OCI-LY7 (cell line): ENCODE measurements around the gene FBXW8. TPM values are rescaled to one million over a fixed set of nuclear protein-coding genes. Genes with fewer than 3 reads are reported as not detected.

ENCODE experiments used
- BruUV-seq: library from RNA; stranded (reverse); fragments of 400-500 nt; replicated peaks from 2 replicates; lab custom pipeline; 2021; lab: Mats Ljungman, UMichigan
- CTCF ChIA-PET: fragments of 300-600 bp; sonication (Branson Sonifier 250); formaldehyde crosslinking; loops from one replicate; lab custom pipeline; 2022; ENCODE audit warnings: antibody characterized with exemption; ENCODE audit not compliant: unreplicated experiment; lab: Charles Lee
- POLR2A ChIA-PET: fragments of 300-600 bp; sonication (Branson Sonifier 250); formaldehyde crosslinking; loops from one replicate; lab custom pipeline; 2022; ENCODE audit warnings: antibody characterized with exemption; lab: Charles Lee
- DNase-seq: peaks from one replicate; pipeline ENCODE4 v3.0.0-alpha.2; 2015; ENCODE audit warnings: low spot score
- H2AFZ ChIP-seq: fragments of 200-600 bp; sonication (generic), shearing (Covaris generic); 2 replicates; pipeline ENCODE4 v1.6.1; 2014; ENCODE audit warnings: mild to moderate bottlenecking, antibody characterized with exemption, low read length, moderate library complexity
- H3K27ac ChIP-seq: fragments of 200-600 bp; sonication (generic); 2 replicates; pipeline ENCODE4 v1.5.1; 2014; ENCODE audit warnings: mixed run types, low read depth, mild to moderate bottlenecking, moderate library complexity, low read length, inconsistent platforms; ENCODE audit not compliant: poor library complexity, severe bottlenecking
- H3K36me3 ChIP-seq: fragments of 200-600 bp; sonication (generic); 2 replicates; pipeline ENCODE4 v1.6.1; 2014; ENCODE audit warnings: mild to moderate bottlenecking, antibody characterized with exemption, low read length, moderate library complexity, mixed read lengths; ENCODE audit not compliant: insufficient read depth
- H3K4me1 ChIP-seq: fragments of 200-600 bp; sonication (generic); 2 replicates; pipeline ENCODE4 v1.5.1; 2014; ENCODE audit warnings: mild to moderate bottlenecking, low read length; ENCODE audit not compliant: insufficient read depth, poor library complexity, severe bottlenecking
- H3K4me2 ChIP-seq: fragments of 200-600 bp; sonication (generic); 2 replicates; pipeline ENCODE4 v1.6.1; 2014; ENCODE audit warnings: mild to moderate bottlenecking, low read length
- H3K4me3 ChIP-seq: fragments of 200-600 bp; sonication (generic); 2 replicates; pipeline ENCODE4 v1.5.1; 2014; ENCODE audit warnings: mild to moderate bottlenecking, low read depth, low read length; ENCODE audit not compliant: poor library complexity, severe bottlenecking
- H3K79me2 ChIP-seq: fragments of 200-600 bp; sonication (generic); 2 replicates; pipeline ENCODE4 v1.6.1; 2016; ENCODE audit warnings: low read depth, mild to moderate bottlenecking, low read length, moderate library complexity, mixed read lengths; ENCODE audit not compliant: insufficient read depth
- H3K9me2 ChIP-seq: fragments of 200-600 bp; sonication (generic); 2 replicates; pipeline ENCODE4 v1.6.1; 2016; ENCODE audit warnings: mild to moderate bottlenecking, low read length, mixed read lengths; ENCODE audit not compliant: insufficient read depth
- H3K9me3 ChIP-seq: fragments of 200-600 bp; sonication (generic); 2 replicates; pipeline ENCODE4 v1.6.1; 2014; ENCODE audit warnings: mild to moderate bottlenecking, mixed run types, low read length, mixed read lengths
- H4K20me1 ChIP-seq: fragments of 200-600 bp; sonication (generic); 2 replicates; pipeline ENCODE4 v1.6.1; 2014; ENCODE audit warnings: mild to moderate bottlenecking, antibody characterized with exemption, low read length, moderate library complexity, mixed read lengths; ENCODE audit not compliant: insufficient read depth
- CTCF ChIP-seq: fragments of 200-600 bp; sonication (generic); conservative IDR thresholded peaks from 2 replicates; pipeline ENCODE4 v1.5.1; 2014; ENCODE audit warnings: mild to moderate bottlenecking, antibody characterized with exemption, low read length, moderate library complexity, mixed read lengths
- EZH2phosphoT487 ChIP-seq: fragments of 200-600 bp; sonication (generic); IDR thresholded peaks from 2 replicates; pipeline ENCODE4 v1.6.1; 2018; ENCODE audit warnings: low read depth, borderline replicate concordance, mild to moderate bottlenecking, mixed run types, antibody characterized with exemption, low read length, moderate library complexity, mixed read lengths
- intact Hi-C: fragments of 100-400 bp; cut with micrococcal nuclease; formaldehyde crosslinking; loops from one replicate; pipeline ENCODE4 v1.10.0; 2022; ENCODE audit not compliant: unreplicated experiment
- total RNA-seq, 2 experiments: library from RNA; depleted of rRNA in 1 of 2; stranded (reverse); fragments of >200 nt in 1 of 2; shearing (Covaris generic) in 1 of 2; gene quantifications; 2 replicates each; pipeline ENCODE4 v1.2.3, GENCODE V29; 2014 to 2022

Gene FBXW8
- total RNA-seq, 2 experiments from 2014 or later, result 29.8 to 34.0 TPM

GRCh38 chr12:117068492-117068891, 157.7 kb downstream of the FBXW8 start:
- H3K27ac ChIP-seq, result no peak overlapping the region
- no peak overlapping the region for H3K4me2 ChIP-seq
- H2AFZ ChIP-seq, result no peak overlapping the region
- no peak overlapping the region for H3K4me3 ChIP-seq
- no peaks in the 10 kb centered on the region for H3K9me2 ChIP-seq
- no peaks in the 10 kb centered on the region for H4K20me1 ChIP-seq
- POLR2A ChIA-PET, result interaction anchor here (0.6 to 0.7 kb wide), 2 partner anchors 28 to 46 kb away, joined by 3 to 5 read pairs; no protein-coding TSS in a partner anchor
- no peaks in the 10 kb centered on the region for H3K79me2 ChIP-seq
- BruUV-seq, result no TSS peak
- intact Hi-C loops, result no loop called here
- TF ChIP-seq EZH2phosphoT487, result no peak
- no peak for TF ChIP-seq CTCF
- H3K9me3 ChIP-seq, result no peaks in the 10 kb centered on the region
- CTCF ChIA-PET, result no interaction called here
- DNase-seq, result no peak
- H3K4me1 ChIP-seq, result no peaks in the 10 kb centered on the region
- no peaks in the 10 kb centered on the region for H3K36me3 ChIP-seq

GRCh38 chr12:117069101-117069797, 158.5 kb downstream of the FBXW8 start:
- Histone ChIP-seq H3K4me2 (no peak overlapping the region), H3K27ac (no peak overlapping the region), H3K4me1 (no peaks in the 10 kb centered on the region), H3K79me2 (no peaks in the 10 kb centered on the region), H2AFZ (no peak overlapping the region), H3K9me3 (no peaks in the 10 kb centered on the region), H3K9me2 (no peaks in the 10 kb centered on the region), H3K4me3 (no peak overlapping the region), H4K20me1 (no peaks in the 10 kb centered on the region), H3K36me3 (no peaks in the 10 kb centered on the region)
- no TSS peak for BruUV-seq
- DNase-seq, result no peak
- ChIA-PET CTCF (no interaction called here), POLR2A (interaction anchor here (0.7 kb wide), 1 partner anchor 45 kb away, joined by 3 read pairs; no protein-coding TSS in a partner anchor)
- TF ChIP-seq EZH2phosphoT487, result no peak
- no peak for TF ChIP-seq CTCF
- intact Hi-C loops, result no loop called here
